ENCODE results near the gene MESD. TPM values are rescaled to one million over a fixed set of nuclear protein-coding genes. Genes with fewer than 3 reads are reported as not detected.

MESD gene
- total RNA-seq, result 21.7 and 23.4 TPM in 2 replicates

DNA sequence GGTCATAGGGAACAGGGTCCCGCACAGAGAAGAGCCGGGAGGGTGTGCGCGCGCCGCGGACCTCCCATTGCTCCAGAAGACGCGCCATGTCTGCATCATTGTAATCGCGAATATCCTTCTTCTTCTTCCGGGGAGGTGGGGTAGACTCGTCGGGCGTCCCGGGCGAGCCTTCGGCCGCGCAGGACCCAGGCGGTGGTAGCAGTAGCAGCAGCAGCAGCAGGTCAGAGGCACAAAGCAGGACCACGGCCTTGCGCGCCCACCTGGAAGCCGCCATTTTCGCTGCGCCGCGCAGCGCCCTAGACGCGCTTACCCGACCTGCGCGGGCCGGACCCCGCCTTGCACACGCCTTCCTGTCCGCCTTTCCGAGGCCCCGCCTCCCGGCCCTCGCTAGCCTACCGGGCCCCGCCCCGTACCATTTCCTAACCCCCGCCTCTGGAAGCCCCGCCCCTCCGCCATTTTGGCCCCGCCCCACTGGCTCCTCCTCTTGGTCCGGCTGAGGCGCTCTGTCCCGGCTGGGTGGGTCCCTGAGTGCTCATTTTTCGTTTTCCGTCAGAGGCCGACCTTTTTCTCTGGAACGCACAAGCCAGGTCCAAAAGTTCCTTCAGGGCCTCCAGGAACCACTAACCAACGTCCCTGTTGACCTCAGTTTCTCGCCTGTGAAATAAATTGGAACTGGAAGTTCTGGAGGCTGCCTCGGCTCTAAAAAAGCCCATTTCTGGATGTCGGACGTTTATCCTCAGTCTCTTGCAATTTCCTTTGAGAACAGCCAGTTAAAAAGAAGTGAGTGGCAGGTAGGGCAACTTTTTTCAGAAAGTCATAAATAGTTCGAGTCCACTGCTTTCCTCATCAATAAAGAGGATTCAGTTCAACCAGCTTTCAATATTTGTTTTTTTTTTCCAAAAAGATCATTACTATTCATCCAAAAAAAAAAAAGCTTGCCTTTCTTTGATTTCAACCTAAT is at the start of gene MESD:
Gene MESD (minus strand): TSS at position 302 of the 961 bp plus-strand sequence. CDS start 28 bp downstream, at position 274.

GRCh38 chr15:81000624-81001151 is 11.1 kb upstream of the MESD start, which contains the start of gene TLNRD1:
TSS of gene TLNRD1 (plus strand) at chr15:81000923. CDS start at chr15:81002272, 1,349 bp downstream.

Other genes with a start within 250 kb of the MESD start
- 0.10 and 0.67 TPM in 2 replicates for gene CEMIP, start 210.4 kb downstream of the MESD start, total RNA-seq
- gene TLNRD1, start 11.1 kb upstream of the MESD start, total RNA-seq, result 56.4 and 59.7 TPM in 2 replicates
- 1.8 and 2.0 TPM in 2 replicates for gene CFAP161, start 144.5 kb upstream of the MESD start, total RNA-seq
- gene IL16, start 207.1 kb upstream of the MESD start, total RNA-seq, result 1.3 and 2.1 TPM in 2 replicates